Prostate gland (tissue), 2 donors: Measurements from ENCODE around the gene PODXL. TPM values are rescaled to one million over a fixed set of nuclear protein-coding genes. Genes with fewer than 3 reads are reported as not detected.

Experiments
- DNase-seq: peaks from one replicate; pipeline ENCODE4 v3.0.0-alpha.2; 2019; ENCODE audit warnings: low spot score
- H3K27ac ChIP-seq, 2 donors: fragments of 200-600 bp; sonication (generic); 2 replicates each; pipeline ENCODE4 v1.5.1; 2017 to 2019
- H3K27me3 ChIP-seq: fragments of 200-600 bp; sonication (generic); replicated peaks from 2 replicates; pipeline ENCODE4 v1.5.1; 2019; ENCODE audit not compliant: insufficient read depth
- H3K36me3 ChIP-seq, 2 donors: fragments of 200-600 bp; sonication (generic); 1 replicate in 1 of 2; 2 replicates in 1 of 2; pipeline versions ENCODE4 v1.5.1 to v1.8.1; 2017 to 2019
- H3K4me1 ChIP-seq: fragments of 200-600 bp; sonication (generic); replicated peaks from 2 replicates; pipeline ENCODE4 v1.5.1; 2019
- H3K4me3 ChIP-seq, 2 donors: fragments of 200-600 bp; sonication (generic); 2 replicates each; pipeline ENCODE4 v1.5.1; 2017 to 2019
- H3K9me3 ChIP-seq: fragments of 200-600 bp; sonication (generic); 2 replicates; pipeline ENCODE4 v1.5.1; 2017
- CTCF ChIP-seq, 4 experiments: fragments of 200-600 bp in 2 of 4; fragments of 450-650 bp in 2 of 4; sonication (generic) in 2 of 4; IDR thresholded peaks; 1 replicate in 3 of 4; 2 replicates in 1 of 4; pipeline ENCODE4 v1.5.1; 2016 to 2019; ENCODE audit warnings: antibody characterized with exemption in 4 of 4, mild to moderate bottlenecking in 2 of 4, moderate library complexity in 2 of 4
- POLR2A ChIP-seq: fragments of 450-650 bp; IDR thresholded peaks from one replicate; pipeline ENCODE4 v1.6.1; 2016; ENCODE audit warnings: antibody characterized with exemption, mild to moderate bottlenecking
- POLR2AphosphoS5 ChIP-seq: sonication (generic); formaldehyde crosslinking; IDR thresholded peaks from one replicate; pipeline ENCODE4 v1.6.1; 2017; ENCODE audit warnings: antibody characterized with exemption
- WGBS: methylation state at CpG from one replicate; pipeline ENCODE4 v1.1.5; 2018; 5-methylcytosine and 5-hydroxymethylcytosine counted together
- intact Hi-C: fragments of 100-400 bp; cut with DNase I; formaldehyde crosslinking; loops from one replicate; pipeline ENCODE4 v1.14.2; 2022
- total RNA-seq, 2 donors: library from RNA; depleted of rRNA; stranded (reverse); fragments of >200 nt; gene quantifications; one replicate each; pipeline ENCODE4 v1.1.0, GENCODE V29; 2016

Gene PODXL
- total RNA-seq, 2 donors from 2014 or later = 17.7 to 19.4 TPM

- DNase-seq = no peak
Measured at GRCh38 chr7:131530137-131530536, 26.3 kb downstream of the PODXL start.

GRCh38 chr7:131529617-131530016 is 26.8 kb downstream of the PODXL start:
- 85% methylated on average over 11 of the region's 11 CpGs for WGBS
- intact Hi-C loops = no loop called here
- no peak overlapping the region for H3K27ac ChIP-seq

More at GRCh38 chr7:131530137-131530536, 26.3 kb downstream of the PODXL start:
- no peaks in the 10 kb centered on the region for H3K9me3 ChIP-seq
- H3K27me3 ChIP-seq = no peaks in the 10 kb centered on the region
- no peak for TF ChIP-seq POLR2A
- H3K4me1 ChIP-seq = no peaks in the 10 kb centered on the region
- WGBS = 100% methylated on average over 6 of the region's 6 CpGs
- H3K27ac ChIP-seq = no peak overlapping the region
- intact Hi-C loops = no loop called here
- no peaks in the 10 kb centered on the region for H3K36me3 ChIP-seq
- no peak overlapping the region for H3K4me3 ChIP-seq

GRCh38 chr7:131529179-131529578 is 27.2 kb downstream of the PODXL start:
- Histone ChIP-seq H3K4me1 (no peaks in the 10 kb centered on the region), H3K9me3 (no peaks in the 10 kb centered on the region), H3K27me3 (no peaks in the 10 kb centered on the region), H3K36me3 (no peaks in the 10 kb centered on the region), H3K27ac (no peak overlapping the region), H3K4me3 (no peak overlapping the region)
- TF ChIP-seq POLR2A (no peak), CTCF (IDR thresholded peaks at IDR 0.05) (no peak), POLR2AphosphoS5 (no peak)
- 55% methylated on average over 3 of the region's 3 CpGs for WGBS
- DNase-seq = no peak
- intact Hi-C loops = no loop called here

More at GRCh38 chr7:131529617-131530016, 26.8 kb downstream of the PODXL start:
- no peak for TF ChIP-seq POLR2AphosphoS5
- TF ChIP-seq POLR2A = no peak
- no peak for TF ChIP-seq CTCF (IDR thresholded peaks at IDR 0.05)
- H3K9me3 ChIP-seq = no peaks in the 10 kb centered on the region
- H3K4me1 ChIP-seq = no peaks in the 10 kb centered on the region
- no peak overlapping the region for H3K4me3 ChIP-seq
- H3K27me3 ChIP-seq = no peaks in the 10 kb centered on the region
- H3K36me3 ChIP-seq = no peaks in the 10 kb centered on the region
- no peak for DNase-seq

- H3K27ac ChIP-seq = no peak overlapping the region
- H3K4me3 ChIP-seq = no peak overlapping the region
- H3K9me3 ChIP-seq = no peaks in the 10 kb centered on the region
- no peaks in the 10 kb centered on the region for H3K36me3 ChIP-seq
- WGBS = 42% methylated on average over 4 of the region's 4 CpGs
- TF ChIP-seq CTCF (IDR thresholded peaks at IDR 0.05) (no peak), POLR2A (no peak), POLR2AphosphoS5 (no peak)
- intact Hi-C loops = no loop called here
- DNase-seq = no peak
- no peaks in the 10 kb centered on the region for H3K4me1 ChIP-seq
- H3K27me3 ChIP-seq = no peaks in the 10 kb centered on the region
Measured at GRCh38 chr7:131527456-131527855, 29.0 kb downstream of the PODXL start.

- H3K4me3 ChIP-seq = no peak overlapping the region
- TF ChIP-seq POLR2A (no peak), CTCF (IDR thresholded peaks at IDR 0.05) (no peak), POLR2AphosphoS5 (no peak)
- H3K9me3 ChIP-seq = no peaks in the 10 kb centered on the region
- H3K27ac ChIP-seq = no peak overlapping the region
- DNase-seq = no peak
- no peaks in the 10 kb centered on the region for H3K4me1 ChIP-seq
- intact Hi-C loops = no loop called here
- H3K36me3 ChIP-seq = no peaks in the 10 kb centered on the region
- WGBS = 60% methylated on average over 2 of the region's 2 CpGs
- no peaks in the 10 kb centered on the region for H3K27me3 ChIP-seq
Measured at GRCh38 chr7:131525820-131526219, 30.6 kb downstream of the PODXL start.
